K562 (cell line): ENCODE measurements around the gene NUAK1. TPM values are rescaled to one million over a fixed set of nuclear protein-coding genes. Genes with fewer than 3 reads are reported as not detected.

Experiments
- ATAC-seq: fragments of 200-7000 bp; cut with Tn5 transposase; 3 replicates; pipeline ENCODE4 v1.9.1; 2020; ENCODE audit warnings: moderate library complexity
- BruUV-seq: library from RNA; stranded (reverse); fragments of 400-500 nt; replicated peaks from 2 replicates; lab custom pipeline; 2021; lab: Mats Ljungman, UMichigan
- CTCF ChIA-PET: fragments of 300-600 bp; formaldehyde crosslinking; extraction: SDS; loops from one replicate; lab custom pipeline; 2021; ENCODE audit warnings: low intra/inter-chr PET ratio; lab: Yijun Ruan, JAX
- POLR2A ChIA-PET: fragments of 300-600, 350-650 bp; sonication (Branson Sonifier 250); formaldehyde crosslinking; extraction: SDS; loops from one replicate; lab custom pipeline; 2021; ENCODE audit warnings: antibody characterized with exemption, inconsistent platforms; lab: Yijun Ruan, JAX
- DNase-seq, 4 experiments: peaks; one replicate each; pipeline versions ENCODE4 v3.0.0 to v3.0.0-alpha.2; 2011 to 2018; ENCODE audit warnings: low spot score in 3 of 4, mixed read lengths in 3 of 4; ENCODE audit errors: extremely low read depth in 1 of 4
- FAIRE-seq: peaks from 2 replicates; lab custom pipeline; 2011; peaks lifted over from hg19 to GRCh38; lab: Jason Lieb, UNC
- H2AFZ ChIP-seq: 2 replicates; pipeline ENCODE4 v1.6.0; 2011; ENCODE audit warnings: low read depth, low read length, control low read depth, inconsistent platforms
- H3K27ac ChIP-seq: fragments of 200-600 bp; 3 replicates; pipeline ENCODE4 v1.8.0; 2011; ENCODE audit warnings: low read depth, mild to moderate bottlenecking, control low read depth, inconsistent platforms, low read length, moderate library complexity, mixed read lengths; ENCODE audit errors: extremely low read depth
- H3K27me3 ChIP-seq, 2 experiments: fragments of 300-600 bp in 1 of 2; 2 replicates in 1 of 2; 3 replicates in 1 of 2; pipeline versions ENCODE4 v1.6.0 to v1.8.0; 2011; ENCODE audit warnings: inconsistent platforms in 2 of 2, low read length in 2 of 2, mild to moderate bottlenecking in 1 of 2, mixed read lengths in 1 of 2, moderate library complexity in 1 of 2; ENCODE audit not compliant: control insufficient read depth in 2 of 2, insufficient read depth in 2 of 2
- H3K36me3 ChIP-seq: fragments of 300-600 bp; 3 replicates; pipeline ENCODE4 v1.8.0; 2011; ENCODE audit warnings: mild to moderate bottlenecking, low read length, inconsistent platforms; ENCODE audit not compliant: control insufficient read depth, insufficient read depth
- H3K4me1 ChIP-seq, 2 experiments: fragments of 200-600 bp in 1 of 2; replicated peaks in 1 of 2; 2 replicates in 1 of 2; 3 replicates in 1 of 2; pipeline versions ENCODE4 v1.5.1 to v1.8.0; 2011; ENCODE audit warnings: inconsistent platforms in 2 of 2, low read length in 2 of 2, mild to moderate bottlenecking in 1 of 2, mixed read lengths in 1 of 2, moderate library complexity in 1 of 2; ENCODE audit not compliant: control insufficient read depth in 2 of 2, insufficient read depth in 2 of 2
- H3K4me2 ChIP-seq: 2 replicates; pipeline ENCODE4 v1.6.1; 2011; ENCODE audit warnings: low read length, control low read depth, inconsistent platforms, mixed read lengths; ENCODE audit not compliant: insufficient read depth
- H3K4me3 ChIP-seq: fragments of 200-600 bp; sonication (generic), shearing (Covaris generic); 2 replicates; pipeline ENCODE4 v1.5.1; 2016; ENCODE audit warnings: control low read depth, inconsistent platforms
- H3K79me2 ChIP-seq: fragments of 200-600 bp; 3 replicates; pipeline ENCODE4 v1.8.0; 2011; ENCODE audit warnings: low read length, inconsistent platforms; ENCODE audit not compliant: control insufficient read depth, insufficient read depth
- H3K9ac ChIP-seq, 2 experiments: 2 replicates each; pipeline versions ENCODE4 v1.6.0 to v1.6.1; 2011; ENCODE audit warnings: low read depth in 2 of 2, low read length in 2 of 2, control low read depth in 1 of 2, inconsistent platforms in 1 of 2, mild to moderate bottlenecking in 1 of 2, mixed read lengths in 1 of 2; ENCODE audit not compliant: insufficient read depth in 1 of 2
- H3K9me1 ChIP-seq: one replicate; pipeline ENCODE4 v1.6.0; 2011; ENCODE audit warnings: inconsistent platforms, mild to moderate bottlenecking, low read length, moderate library complexity; ENCODE audit not compliant: control insufficient read depth, insufficient read depth
- H3K9me3 ChIP-seq: replicated peaks from 2 replicates; pipeline ENCODE4 v1.5.1; 2011; ENCODE audit warnings: low read depth, low read length, inconsistent platforms; ENCODE audit not compliant: control insufficient read depth, insufficient read depth
- H4K20me1 ChIP-seq: replicated peaks from 2 replicates; pipeline ENCODE4 v1.6.1; 2011; ENCODE audit warnings: low read length, inconsistent platforms, mixed read lengths; ENCODE audit not compliant: control insufficient read depth, insufficient read depth
- CREM ChIP-seq: IDR thresholded peaks from 2 replicates; pipeline ENCODE4 v1.6.1; 2014; ENCODE audit warnings: antibody characterized with exemption, low read depth
- EHMT2 ChIP-seq: fragments of 450-650 bp; IDR thresholded peaks from 2 replicates; pipeline ENCODE4 v1.6.1; 2018; ENCODE audit warnings: antibody characterized with exemption
- ELF2 ChIP-seq: fragments of 250-450 bp; sonication (Bioruptor Pico); IDR thresholded peaks from 2 replicates; pipeline ENCODE4 v1.5.0; 2021; ENCODE audit warnings: mild to moderate bottlenecking
- FUS ChIP-seq: fragments of 200-400 bp; formaldehyde crosslinking; optimal IDR thresholded peaks from 2 replicates; pipeline ENCODE3; 2017; ENCODE audit warnings: low read depth, low read length
- GATA2 ChIP-seq: sonication (generic); formaldehyde crosslinking; IDR thresholded peaks from 2 replicates; pipeline ENCODE4 v1.4.0; 2020; ENCODE audit warnings: mild to moderate bottlenecking, missing genetic modification reagents
- KLF10 ChIP-seq: fragments of 250-450 bp; sonication (Bioruptor Pico); IDR thresholded peaks from 2 replicates; pipeline ENCODE4 v1.6.1; 2021; ENCODE audit warnings: matching md5 sums
- MECOM ChIP-seq: fragments of 250-450 bp; sonication (Bioruptor Pico); IDR thresholded peaks from 2 replicates; pipeline ENCODE4 v1.8.0; 2022; ENCODE audit warnings: inconsistent platforms
- RFX5 ChIP-seq: IDR thresholded peaks from 2 replicates; pipeline ENCODE4 v1.6.1; 2011; ENCODE audit warnings: low read depth, mild to moderate bottlenecking, improper control_type of control experiment, low read length
- SIN3A ChIP-seq, 2 experiments: fragments of 150-350 bp in 1 of 2; IDR thresholded peaks; 2 replicates each; pipeline ENCODE4 v1.6.1; 2011 to 2016; ENCODE audit warnings: borderline replicate concordance in 2 of 2, low read depth in 2 of 2, low read length in 2 of 2, mild to moderate bottlenecking in 2 of 2, moderate library complexity in 2 of 2; ENCODE audit not compliant: control insufficient read depth in 1 of 2
- TOE1 ChIP-seq, 2 experiments: fragments of 450-650 bp in 1 of 2; sonication (generic) in 1 of 2; formaldehyde crosslinking in 1 of 2; IDR thresholded peaks; 2 replicates each; pipeline versions ENCODE4 v1.7.1 to v1.8.0; 2016 to 2022; ENCODE audit warnings: borderline replicate concordance in 2 of 2, mild to moderate bottlenecking in 2 of 2, antibody characterized with exemption in 1 of 2, inconsistent platforms in 1 of 2, low read depth in 1 of 2, missing genetic modification reagents in 1 of 2, moderate library complexity in 1 of 2
- ZBTB1 ChIP-seq: sonication (generic); formaldehyde crosslinking; IDR thresholded peaks from 2 replicates; pipeline ENCODE4 v1.8.1; 2023; ENCODE audit warnings: missing genetic modification reagents, low read depth, mild to moderate bottlenecking, borderline replicate concordance
- ZFP30 ChIP-seq: fragments of 250-450 bp; sonication (Bioruptor Pico); IDR thresholded peaks from 2 replicates; pipeline ENCODE4 v1.8.0; 2022; ENCODE audit warnings: moderate library complexity, mild to moderate bottlenecking, inconsistent platforms, borderline replicate concordance
- ZNF274 ChIP-seq: IDR thresholded peaks from 2 replicates; pipeline ENCODE4 v1.6.1; 2011; ENCODE audit warnings: low read depth, mild to moderate bottlenecking, low read length, moderate library complexity, borderline replicate concordance
- WGBS: fragments of 100-300 bp; shearing (Covaris generic); methylation state at CpG from one replicate; pipeline ENCODE4 v1.1.6; 2016; ENCODE audit warnings: low coverage, mixed read lengths; ENCODE audit not compliant: insufficient coverage; ENCODE audit errors: missing lambda C conversion rate; 5-methylcytosine and 5-hydroxymethylcytosine counted together
- in situ Hi-C: fragments of 300-500 bp; cut with MboI; formaldehyde crosslinking; loops from 4 replicates; pipeline ENCODE4 v1.15.0; 2018; ENCODE audit warnings: inconsistent platforms, mixed read lengths
- intact Hi-C: fragments of 100-400 bp; cut with micrococcal nuclease; formaldehyde crosslinking; loops from 2 replicates; pipeline ENCODE4 v1.14.2; 2022
- polyA plus RNA-seq, 8 experiments: library from polyadenylated mRNA; depleted of rRNA in 4 of 8; stranded (reverse) in 5 of 8; unstranded in 3 of 8; fragments of >200 nt; fragmentation: Nextera tagmentation in 2 of 8; fragmentation: Illumina TruSeq in 1 of 8; extraction: Ambion mirVana in 2 of 8; extraction: Trizol in 1 of 8; gene quantifications; 2 replicates each; pipeline versions ENCODE4 v1.2.1 to v1.2.3, GENCODE V29; 2011 to 2014; ENCODE audit warnings: inconsistent platforms in 1 of 8, missing spikeins in 1 of 8
- total RNA-seq, 7 experiments: library from RNA; depleted of rRNA in 6 of 7; stranded (reverse); fragments of >200 nt in 6 of 7; fragmentation: Illumina TruSeq in 2 of 7; extraction: Trizol in 2 of 7; gene quantifications; 2 replicates each; pipeline versions ENCODE4 v1.2.1 to v1.2.3, GENCODE V29; 2011 to 2021; ENCODE audit warnings: low replicate concordance in 1 of 7
- TF ChIP-seq, protein P1 (sequence below): sonication (generic); formaldehyde crosslinking; IDR thresholded peaks from 2 replicates; pipeline ENCODE4 v1.8.1; 2022; ENCODE audit warnings: missing genetic modification reagents
- TF ChIP-seq, protein P2 (sequence below): sonication (generic); formaldehyde crosslinking; IDR thresholded peaks from 2 replicates; pipeline ENCODE4 v1.8.1; 2022; ENCODE audit warnings: missing genetic modification reagents
- TF ChIP-seq, protein P3 (sequence below): fragments of 250-450 bp; sonication (Bioruptor Pico); IDR thresholded peaks from 2 replicates; pipeline ENCODE4 v1.8.0; 2021; ENCODE audit warnings: mild to moderate bottlenecking, moderate library complexity

Gene NUAK1
- total and polyA plus RNA-seq, 9 of the 15 experiments (the other 6 are each of a cell fraction or from before 2014, with no cell fraction given), result 0.02 TPM; not detected in 8

DNA sequence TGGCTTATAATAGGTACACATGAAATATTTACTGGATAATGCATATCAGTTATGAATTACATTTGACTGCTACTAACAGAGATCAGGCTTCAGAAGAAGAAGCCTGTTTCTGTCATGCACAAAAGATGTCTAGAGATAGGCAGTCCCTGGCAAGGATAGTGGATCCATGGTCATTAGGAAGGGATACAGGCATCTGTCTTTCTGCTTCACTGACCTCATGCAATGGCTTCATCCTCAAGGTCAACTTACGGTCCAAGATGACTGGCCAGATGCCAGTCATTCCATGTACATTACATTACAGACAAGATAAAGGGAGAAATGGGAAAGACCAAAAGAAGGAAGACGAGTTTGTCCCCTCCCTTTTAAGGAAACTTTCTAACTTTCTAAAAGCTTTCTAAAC is 94.0 kb downstream of the NUAK1 start (continued):
- TF ChIP-seq, protein P1, sequence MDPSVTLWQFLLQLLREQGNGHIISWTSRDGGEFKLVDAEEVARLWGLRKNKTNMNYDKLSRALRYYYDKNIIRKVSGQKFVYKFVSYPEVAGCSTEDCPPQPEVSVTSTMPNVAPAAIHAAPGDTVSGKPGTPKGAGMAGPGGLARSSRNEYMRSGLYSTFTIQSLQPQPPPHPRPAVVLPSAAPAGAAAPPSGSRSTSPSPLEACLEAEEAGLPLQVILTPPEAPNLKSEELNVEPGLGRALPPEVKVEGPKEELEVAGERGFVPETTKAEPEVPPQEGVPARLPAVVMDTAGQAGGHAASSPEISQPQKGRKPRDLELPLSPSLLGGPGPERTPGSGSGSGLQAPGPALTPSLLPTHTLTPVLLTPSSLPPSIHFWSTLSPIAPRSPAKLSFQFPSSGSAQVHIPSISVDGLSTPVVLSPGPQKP, result no peak
- TF ChIP-seq ZBTB1 (CRISPR knock-in tag) (no peak), GATA2 (CRISPR knock-in tag) (no peak), FUS (no peak), SIN3A (IDR thresholded peaks at IDR 0.05; ENCODE audit: borderline replicate concordance in 2 of 2, control insufficient read depth in 1 of 2, low read depth in 2 of 2, low read length in 2 of 2) (no peak), ZFP30 (CRISPR knock-in tag) (no peak)

DNA sequence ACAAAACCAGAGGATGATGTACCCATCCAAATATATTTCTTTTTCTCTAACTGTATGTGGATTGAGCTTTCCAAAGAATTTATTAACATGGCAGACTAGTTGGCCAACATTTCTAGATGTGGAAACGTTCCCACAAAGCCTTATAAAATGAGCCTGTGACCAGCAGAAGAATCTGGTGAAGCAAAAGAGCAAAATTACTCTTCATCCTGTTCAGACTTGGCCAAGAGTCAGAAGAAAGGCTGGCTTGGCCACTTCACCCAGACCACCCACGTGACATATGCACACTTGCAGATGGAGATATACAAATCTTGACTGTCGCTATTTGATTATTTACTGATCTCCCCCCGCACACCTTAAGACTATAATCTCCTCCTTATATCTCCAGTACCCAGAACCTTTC is 96.7 kb downstream of the NUAK1 start:
- no peak for DNase-seq
- CTCF ChIA-PET, result no interaction called here
- ATAC-seq, result no peak
- Histone ChIP-seq H3K79me2 (no peaks in the 10 kb centered on the region), H3K9me3 (no peaks in the 10 kb centered on the region), H3K36me3 (no peaks in the 10 kb centered on the region), H3K4me1 (0 out of 5 replicates have a peak, but pooled peaks cover 0 to 3% of the 10 kb centered on the region in 2 experiments), H4K20me1 (no peaks in the 10 kb centered on the region), H3K27me3 (no peaks in the 10 kb centered on the region), H3K27ac (no peak overlapping the region), H3K9me1 (no peaks in the 10 kb centered on the region), H3K9ac (no peak overlapping the region), H3K4me3 (no peak overlapping the region), H2AFZ (no peak overlapping the region), H3K4me2 (no peak overlapping the region)
- in situ Hi-C loops (no loop called here), intact Hi-C loops (no loop called here)
- no peak for FAIRE-seq
- 1% methylated on average over 4 of the region's 4 CpGs for WGBS
- POLR2A ChIA-PET, result no interaction called here
- BruUV-seq, result no TSS peak
- TF ChIP-seq MECOM (no peak), ZBTB1 (CRISPR knock-in tag) (no peak), TOE1 (IDR thresholded peaks at IDR 0.05; ENCODE audit: borderline replicate concordance) (no peak), TOE1 (CRISPR knock-in tag; IDR thresholded peaks at IDR 0.05; ENCODE audit: borderline replicate concordance, low read depth) (no peak), ELF2 (CRISPR knock-in tag) (no peak), KLF10 (no peak), EHMT2 (no peak), RFX5 (no peak), ZNF274 (no peak), CREM (no peak)
- TF ChIP-seq, protein P2, sequence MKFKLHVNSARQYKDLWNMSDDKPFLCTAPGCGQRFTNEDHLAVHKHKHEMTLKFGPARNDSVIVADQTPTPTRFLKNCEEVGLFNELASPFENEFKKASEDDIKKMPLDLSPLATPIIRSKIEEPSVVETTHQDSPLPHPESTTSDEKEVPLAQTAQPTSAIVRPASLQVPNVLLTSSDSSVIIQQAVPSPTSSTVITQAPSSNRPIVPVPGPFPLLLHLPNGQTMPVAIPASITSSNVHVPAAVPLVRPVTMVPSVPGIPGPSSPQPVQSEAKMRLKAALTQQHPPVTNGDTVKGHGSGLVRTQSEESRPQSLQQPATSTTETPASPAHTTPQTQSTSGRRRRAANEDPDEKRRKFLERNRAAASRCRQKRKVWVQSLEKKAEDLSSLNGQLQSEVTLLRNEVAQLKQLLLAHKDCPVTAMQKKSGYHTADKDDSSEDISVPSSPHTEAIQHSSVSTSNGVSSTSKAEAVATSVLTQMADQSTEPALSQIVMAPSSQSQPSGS, result no peak
- TF ChIP-seq, protein P3, sequence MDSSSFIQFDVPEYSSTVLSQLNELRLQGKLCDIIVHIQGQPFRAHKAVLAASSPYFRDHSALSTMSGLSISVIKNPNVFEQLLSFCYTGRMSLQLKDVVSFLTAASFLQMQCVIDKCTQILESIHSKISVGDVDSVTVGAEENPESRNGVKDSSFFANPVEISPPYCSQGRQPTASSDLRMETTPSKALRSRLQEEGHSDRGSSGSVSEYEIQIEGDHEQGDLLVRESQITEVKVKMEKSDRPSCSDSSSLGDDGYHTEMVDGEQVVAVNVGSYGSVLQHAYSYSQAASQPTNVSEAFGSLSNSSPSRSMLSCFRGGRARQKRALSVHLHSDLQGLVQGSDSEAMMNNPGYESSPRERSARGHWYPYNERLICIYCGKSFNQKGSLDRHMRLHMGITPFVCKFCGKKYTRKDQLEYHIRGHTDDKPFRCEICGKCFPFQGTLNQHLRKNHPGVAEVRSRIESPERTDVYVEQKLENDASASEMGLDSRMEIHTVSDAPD (CRISPR knock-in tag), result no peak
